Left ventricle myocardium inferior (tissue), 1 donor: ENCODE data around the gene SLC31A2. TPM values are rescaled to one million over a fixed set of nuclear protein-coding genes. Genes with fewer than 3 reads are reported as not detected.

Experiments used
- DNase-seq: peaks from one replicate; pipeline ENCODE4 v3.0.0-alpha.2; 2020
- H3K27ac ChIP-seq: fragments of 200-600 bp; replicated peaks from 2 replicates; pipeline ENCODE4 v1.8.0; 2021
- H3K27me3 ChIP-seq: fragments of 200-600 bp; 2 replicates; pipeline ENCODE4 v1.8.0; 2021; ENCODE audit warnings: low read depth
- H3K36me3 ChIP-seq: fragments of 200-600 bp; 2 replicates; pipeline ENCODE4 v1.8.0; 2021
- H3K4me1 ChIP-seq: fragments of 200-600 bp; 2 replicates; pipeline ENCODE4 v1.8.0; 2021
- H3K4me3 ChIP-seq: fragments of 200-600 bp; 2 replicates; pipeline ENCODE4 v1.8.0; 2021; ENCODE audit warnings: mild to moderate bottlenecking, moderate library complexity
- H3K9me3 ChIP-seq: fragments of 200-600 bp; replicated peaks from 2 replicates; pipeline ENCODE4 v1.8.0; 2021
- CTCF ChIP-seq: fragments of 200-600 bp; IDR thresholded peaks from 2 replicates; pipeline ENCODE4 v1.8.0; 2021; ENCODE audit warnings: antibody characterized with exemption, mild to moderate bottlenecking, borderline replicate concordance
- intact Hi-C: fragments of 100-400 bp; cut with micrococcal nuclease; formaldehyde crosslinking; loops from one replicate; pipeline ENCODE4 v1.11.0; 2022
- total RNA-seq: library from RNA; stranded (reverse); fragmentation: NEBNext Ultra II Directional; extraction: Animal tissue kit (Norgen Biotek cat#: 25700); gene quantifications from one replicate; pipeline ENCODE4 v1.2.1, GENCODE V29; 2021
- donor health status: DM: no; HTN: yes; CAD: no; lungs with severe emphysema.

The SLC31A2 gene
- total RNA-seq, 1 donor from 2014 or later = 10.7 TPM

GRCh38 chr9:113154471-113154870, 3.7 kb downstream of the SLC31A2 start:
- no peak for TF ChIP-seq CTCF
- Histone ChIP-seq H3K4me3 (no peak overlapping the region), H3K4me1 (peaks cover 59% of the 10 kb centered on the region), H3K27ac (peak overlapping the region; percentile 10), H3K27me3 (no peaks in the 10 kb centered on the region), H3K9me3 (no peaks in the 10 kb centered on the region), H3K36me3 (peaks cover 18% of the 10 kb centered on the region)
- no peak for DNase-seq
- intact Hi-C loops = no loop called here

- Histone ChIP-seq H3K27ac (peak overlapping the region; percentile 10), H3K36me3 (peaks cover 19% of the 10 kb centered on the region), H3K4me3 (no peak overlapping the region), H3K9me3 (no peaks in the 10 kb centered on the region), H3K27me3 (no peaks in the 10 kb centered on the region), H3K4me1 (peaks cover 59% of the 10 kb centered on the region)
- no peak for TF ChIP-seq CTCF
- no peak for DNase-seq
- intact Hi-C loops = no loop called here
Measured at GRCh38 chr9:113154946-113155345, 4.1 kb downstream of the SLC31A2 start.

- no peak for DNase-seq
- H3K27ac ChIP-seq = no peak overlapping the region
- peaks cover 59% of the 10 kb centered on the region for H3K4me1 ChIP-seq
- no peaks in the 10 kb centered on the region for H3K27me3 ChIP-seq
- no peak for TF ChIP-seq CTCF
- H3K9me3 ChIP-seq = no peaks in the 10 kb centered on the region
- peaks cover 20% of the 10 kb centered on the region for H3K36me3 ChIP-seq
- H3K4me3 ChIP-seq = no peak overlapping the region
- intact Hi-C loops = no loop called here
Measured at GRCh38 chr9:113155911-113156588, 5.2 kb downstream of the SLC31A2 start.

- Histone ChIP-seq H3K36me3 (peaks cover 28% of the 10 kb centered on the region), H3K4me1 (peaks cover 53% of the 10 kb centered on the region), H3K4me3 (no peak overlapping the region), H3K9me3 (no peaks in the 10 kb centered on the region), H3K27ac (no peak overlapping the region), H3K27me3 (no peaks in the 10 kb centered on the region)
- TF ChIP-seq CTCF = no peak
- intact Hi-C loops = no loop called here
- no peak for DNase-seq
Measured at GRCh38 chr9:113156880-113157279, 6.1 kb downstream of the SLC31A2 start.

GRCh38 chr9:113158446-113158845, 7.6 kb downstream of the SLC31A2 start:
- Histone ChIP-seq H3K9me3 (no peaks in the 10 kb centered on the region), H3K27ac (no peak overlapping the region), H3K4me1 (peaks cover 37% of the 10 kb centered on the region), H3K4me3 (no peak overlapping the region), H3K36me3 (peaks cover 44% of the 10 kb centered on the region), H3K27me3 (no peaks in the 10 kb centered on the region)
- TF ChIP-seq CTCF = no peak
- DNase-seq = no peak
- intact Hi-C loops = no loop called here
